WTC11 (cell line): ENCODE results near the gene HEYL. TPM values are rescaled to one million over a fixed set of nuclear protein-coding genes. Genes with fewer than 3 reads are reported as not detected.
A peak's percentile ranks its signal among the peaks of the same experiment; 100 is the strongest.
"Not testable (repeated sequence)": the region's sequence is repeated elsewhere in the genome, so short reads cannot be mapped to it uniquely, and the experiment has no call there.

Experiments
- ATAC-seq: fragments of 200-7000 bp; cut with Tn5 transposase; 2 replicates; pipeline ENCODE4 v1.10.0; 2021; ENCODE audit warnings: mild to moderate bottlenecking, moderate library complexity
- CTCF ChIA-PET: fragments of 300-600 bp; sonication (Branson Sonifier 250); formaldehyde crosslinking; loops from one replicate; lab custom pipeline; 2021; ENCODE audit warnings: antibody characterized with exemption; lab: Charles Lee
- POLR2A ChIA-PET: fragments of 350-600 bp; sonication (Branson Sonifier 250); formaldehyde crosslinking; loops from one replicate; lab custom pipeline; 2021; ENCODE audit warnings: antibody characterized with exemption; lab: Charles Lee
- DNase-seq: peaks from one replicate; pipeline ENCODE4 v3.0.0; 2021; ENCODE audit warnings: low spot score
- H3K27ac Mint-ChIP-seq: 2 replicates; pipeline ENCODE4 v1.8.0; 2021; ENCODE audit warnings: mixed read lengths
- H3K27me3 Mint-ChIP-seq: 2 replicates; pipeline ENCODE4 v1.8.0; 2021; ENCODE audit warnings: low read depth, mild to moderate bottlenecking, moderate library complexity, mixed read lengths
- H3K36me3 Mint-ChIP-seq: 2 replicates; pipeline ENCODE4 v1.8.0; 2021; ENCODE audit warnings: mixed read lengths
- H3K4me1 Mint-ChIP-seq: 2 replicates; pipeline ENCODE4 v1.8.0; 2022; ENCODE audit warnings: mixed read lengths
- H3K4me3 Mint-ChIP-seq: 2 replicates; pipeline ENCODE4 v1.8.0; 2021; ENCODE audit warnings: mild to moderate bottlenecking, moderate library complexity, mixed read lengths
- H3K9me3 Mint-ChIP-seq: 2 replicates; pipeline ENCODE4 v1.8.0; 2021; ENCODE audit warnings: mixed read lengths
- CBFB ChIP-seq: sonication (generic); formaldehyde crosslinking; IDR thresholded peaks from 2 replicates; pipeline ENCODE4 v1.8.1; 2022; ENCODE audit warnings: mild to moderate bottlenecking, low read depth, missing genetic modification reagents
- E2F4 ChIP-seq: sonication (generic); formaldehyde crosslinking; IDR thresholded peaks from 2 replicates; pipeline ENCODE4 v1.8.1; 2022; ENCODE audit warnings: low read depth, mild to moderate bottlenecking, moderate library complexity, missing genetic modification reagents, borderline replicate concordance
- HMGA2 ChIP-seq: fragments of 250-450 bp; sonication (Bioruptor Pico); IDR thresholded peaks from 2 replicates; pipeline ENCODE4 v1.4.0; 2021; ENCODE audit warnings: mild to moderate bottlenecking, moderate library complexity
- JUN ChIP-seq: sonication (generic); formaldehyde crosslinking; IDR thresholded peaks from 2 replicates; pipeline ENCODE4 v1.8.0; 2023; ENCODE audit warnings: mild to moderate bottlenecking, missing genetic modification reagents
- NFYB ChIP-seq: sonication (generic); formaldehyde crosslinking; conservative IDR thresholded peaks from 2 replicates; pipeline ENCODE4 v1.8.0; 2022; ENCODE audit warnings: low read depth, missing genetic modification reagents
- SOX15 ChIP-seq: fragments of 250-450 bp; sonication (Bioruptor Pico); IDR thresholded peaks from 2 replicates; pipeline ENCODE4 v1.9.0; 2021; ENCODE audit warnings: mild to moderate bottlenecking
- TEAD4 ChIP-seq: sonication (generic); formaldehyde crosslinking; IDR thresholded peaks from 2 replicates; pipeline ENCODE4 v1.8.0; 2022; ENCODE audit warnings: mild to moderate bottlenecking, missing genetic modification reagents
- USF1 ChIP-seq: sonication (generic); formaldehyde crosslinking; IDR thresholded peaks from 2 replicates; pipeline ENCODE4 v1.8.0; 2022; ENCODE audit warnings: mild to moderate bottlenecking, missing genetic modification reagents
- ZBTB21 ChIP-seq: sonication (generic); formaldehyde crosslinking; IDR thresholded peaks from 2 replicates; pipeline ENCODE4 v1.8.1; 2023; ENCODE audit warnings: mild to moderate bottlenecking, missing genetic modification reagents, borderline replicate concordance
- ZNF121 ChIP-seq: sonication (generic); formaldehyde crosslinking; IDR thresholded peaks from 2 replicates; pipeline ENCODE4 v1.8.0; 2023; ENCODE audit warnings: missing genetic modification reagents
- ZNF138 ChIP-seq: sonication (generic); formaldehyde crosslinking; conservative IDR thresholded peaks from 2 replicates; pipeline ENCODE4 v1.8.1; 2022; ENCODE audit warnings: mild to moderate bottlenecking, moderate library complexity, missing genetic modification reagents
- ZNF281 ChIP-seq: sonication (generic); formaldehyde crosslinking; IDR thresholded peaks from 2 replicates; pipeline ENCODE4 v1.8.0; 2023; ENCODE audit warnings: mild to moderate bottlenecking, missing genetic modification reagents
- total RNA-seq: library from RNA; stranded (reverse); gene quantifications from 3 replicates; pipeline ENCODE4 v1.2.3, GENCODE V29; 2021
- TF ChIP-seq, protein P1 (sequence below): fragments of 250-450 bp; sonication (Bioruptor Pico); IDR thresholded peaks from 2 replicates; pipeline ENCODE4 v2.1.2; 2022; ENCODE audit warnings: mild to moderate bottlenecking, moderate library complexity
- TF ChIP-seq, protein P2 (sequence below): fragments of 250-450 bp; sonication (Bioruptor Pico); IDR thresholded peaks from 2 replicates; pipeline ENCODE4 v1.8.0; 2021; ENCODE audit warnings: mild to moderate bottlenecking

HEYL gene
- total RNA-seq, 1 experiment from 2014 or later, result 2.3 TPM

DNA sequence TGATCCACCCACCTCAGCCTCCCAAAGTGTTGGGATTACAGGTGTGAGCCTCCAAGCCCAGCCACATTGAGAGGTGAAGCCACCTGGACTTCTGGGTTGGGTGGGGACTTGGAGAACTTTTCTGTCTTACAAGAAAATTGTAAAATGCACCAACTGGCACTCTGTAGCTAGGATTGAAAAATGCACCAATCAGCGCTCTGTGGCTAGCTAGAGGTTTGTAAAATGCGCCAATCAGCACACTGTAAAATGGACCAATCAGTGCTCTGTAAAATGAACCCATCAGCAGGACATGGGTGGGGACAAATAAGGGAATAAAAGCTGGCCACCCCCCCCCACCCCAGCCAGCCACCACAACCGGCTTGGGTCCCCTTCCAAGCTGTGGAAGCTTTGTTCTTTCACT is 35.8 kb downstream of the HEYL start:
- H3K4me1 Mint-ChIP-seq, ATAC-seq, H3K36me3 Mint-ChIP-seq, H3K4me3 Mint-ChIP-seq, DNase-seq: not testable (repeated sequence)
- CTCF ChIA-PET, result interaction anchor here (0.9 to 5.8 kb wide), 4 partner anchors 27 to 68 kb away, joined by 3 to 124 read pairs (median 78); partner anchors contain the start of genes NT5C1A and PABPC4
- H3K27me3 Mint-ChIP-seq, result peaks cover 52% of the 10 kb centered on the region
- 0 out of 2 replicates have a peak, but pooled peaks have one; percentile 23 for TF ChIP-seq NFYB (CRISPR knock-in tag)
- TF ChIP-seq, all 79 proteins: peak for 1; not testable (repeated sequence) for 78
- POLR2A ChIA-PET, H3K27ac Mint-ChIP-seq: not testable (repeated sequence)
- H3K9me3 Mint-ChIP-seq, result peaks cover 12% of the 10 kb centered on the region

GRCh38 chr1:39601667-39602255 is 37.7 kb downstream of the HEYL start:
- POLR2A ChIA-PET, DNase-seq, H3K4me3 Mint-ChIP-seq, H3K27ac Mint-ChIP-seq, H3K36me3 Mint-ChIP-seq, H3K4me1 Mint-ChIP-seq, ATAC-seq: not testable (repeated sequence)
- H3K27me3 Mint-ChIP-seq, result peaks cover 50% of the 10 kb centered on the region
- CTCF ChIA-PET, result interaction anchor here (0.8 to 1.9 kb wide), 3 partner anchors 8 to 161 kb away, joined by 3 to 7 read pairs (median 6); no protein-coding TSS in a partner anchor
- H3K9me3 Mint-ChIP-seq, result peaks cover 12% of the 10 kb centered on the region

DNA sequence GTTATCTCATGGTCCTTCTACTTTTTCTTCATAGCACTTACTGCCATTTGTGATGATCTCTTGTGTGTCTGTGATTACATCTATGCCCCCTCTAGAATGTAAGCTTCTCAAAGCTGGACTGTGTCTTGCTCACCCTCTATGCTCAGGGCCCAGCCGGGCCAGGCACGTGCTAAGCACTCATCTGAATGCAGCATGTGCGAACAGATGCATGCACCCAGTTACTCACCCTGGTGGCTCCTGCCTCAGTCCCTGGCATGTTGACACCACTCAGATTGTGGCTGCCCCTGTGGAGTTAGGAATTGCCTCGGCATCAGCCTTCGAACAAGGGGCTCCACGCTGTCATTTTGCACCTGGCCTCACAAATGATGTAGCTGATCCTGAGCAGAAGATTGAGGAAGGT is 43.3 kb downstream of the HEYL start:
- H3K9me3 Mint-ChIP-seq, result peaks cover 5% of the 10 kb centered on the region
- peaks cover 66% of the 10 kb centered on the region for H3K27me3 Mint-ChIP-seq
- POLR2A ChIA-PET, result interaction anchor here (0.5 kb wide), 1 partner anchor 10 kb away, joined by 6 read pairs; no protein-coding TSS in a partner anchor
- H3K4me1 Mint-ChIP-seq, result no peaks in the 10 kb centered on the region
- H3K36me3 Mint-ChIP-seq, result no peaks in the 10 kb centered on the region
- TF ChIP-seq, protein P1, sequence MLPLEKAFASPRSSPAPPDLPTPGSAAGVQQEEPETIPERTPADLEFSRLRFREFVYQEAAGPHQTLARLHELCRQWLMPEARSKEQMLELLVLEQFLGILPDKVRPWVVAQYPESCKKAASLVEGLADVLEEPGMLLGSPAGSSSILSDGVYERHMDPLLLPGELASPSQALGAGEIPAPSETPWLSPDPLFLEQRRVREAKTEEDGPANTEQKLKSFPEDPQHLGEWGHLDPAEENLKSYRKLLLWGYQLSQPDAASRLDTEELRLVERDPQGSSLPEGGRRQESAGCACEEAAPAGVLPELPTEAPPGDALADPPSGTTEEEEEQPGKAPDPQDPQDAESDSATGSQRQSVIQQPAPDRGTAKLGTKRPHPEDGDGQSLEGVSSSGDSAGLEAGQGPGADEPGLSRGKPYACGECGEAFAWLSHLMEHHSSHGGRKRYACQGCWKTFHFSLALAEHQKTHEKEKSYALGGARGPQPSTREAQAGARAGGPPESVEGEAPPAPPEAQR, result no peak
- no peak overlapping the region for H3K4me3 Mint-ChIP-seq
- no peak for ATAC-seq
- no peak for DNase-seq
- CTCF ChIA-PET, result interaction anchor here (1.0 to 2.1 kb wide), 4 partner anchors 10 to 62 kb away, joined by 3 to 13 read pairs (median 9); no protein-coding TSS in a partner anchor
- no peak overlapping the region for H3K27ac Mint-ChIP-seq

DNA sequence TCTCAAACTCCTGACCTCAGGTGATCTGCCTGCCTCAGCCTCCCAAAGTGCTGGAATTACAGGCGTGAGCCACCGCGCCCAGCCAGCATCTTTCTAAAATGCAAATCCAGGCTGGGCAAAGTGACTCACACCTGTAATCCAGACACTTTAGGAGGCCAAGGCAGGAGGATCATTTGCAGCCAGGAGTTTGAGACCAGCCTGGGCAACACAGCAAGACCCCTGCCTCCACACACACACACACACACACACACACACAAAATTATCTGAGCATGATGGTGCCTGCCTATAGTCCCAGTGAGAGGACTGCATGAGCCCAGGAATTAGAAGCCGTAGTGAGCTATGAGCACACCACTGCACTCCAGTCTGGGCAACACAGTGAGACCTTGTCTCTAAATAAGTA is 46.1 kb downstream of the HEYL start:
- DNase-seq, result no peak
- no peaks in the 10 kb centered on the region for H3K36me3 Mint-ChIP-seq
- no peak overlapping the region for H3K4me3 Mint-ChIP-seq
- TF ChIP-seq ZNF281 (CRISPR knock-in tag), result no peak
- peak; percentile 51; the same call in 1 of the 2 replicates for TF ChIP-seq ZNF121 (CRISPR knock-in tag)
- TF ChIP-seq TEAD4 (CRISPR knock-in tag), result no peak
- TF ChIP-seq SOX15 (CRISPR knock-in tag), result no peak
- TF ChIP-seq HMGA2, result no peak
- TF ChIP-seq JUN (CRISPR knock-in tag), result no peak
- no peak for TF ChIP-seq E2F4 (CRISPR knock-in tag)
- TF ChIP-seq, all 79 proteins: peak for 1
- no peak for ATAC-seq
- Mint-ChIP-seq H3K4me1 (no peaks in the 10 kb centered on the region), H3K9me3 (no peaks in the 10 kb centered on the region), H3K27me3 (peaks cover 64% of the 10 kb centered on the region), H3K27ac (no peak overlapping the region)
- ChIA-PET CTCF (no interaction called here), POLR2A (no interaction called here)

GRCh38 chr1:39592069-39592468 is 47.4 kb downstream of the HEYL start:
- ATAC-seq (no peak), DNase-seq (no peak)
- ChIA-PET CTCF (interaction anchor here (0.6 to 1.2 kb wide), 3 partner anchors 14 to 147 kb away, joined by 3 to 5 read pairs (median 4); no protein-coding TSS in a partner anchor), POLR2A (no interaction called here)
- no peaks in the 10 kb centered on the region for H3K9me3 Mint-ChIP-seq
- no peaks in the 10 kb centered on the region for H3K36me3 Mint-ChIP-seq
- H3K27me3 Mint-ChIP-seq, result peaks cover 57% of the 10 kb centered on the region
- no peak overlapping the region for H3K4me3 Mint-ChIP-seq
- no peak overlapping the region for H3K27ac Mint-ChIP-seq
- no peaks in the 10 kb centered on the region for H3K4me1 Mint-ChIP-seq
- TF ChIP-seq USF1 (no peak), ZBTB21 (no peak), CBFB (CRISPR knock-in tag) (no peak), ZNF138 (CRISPR knock-in tag) (no peak)
- TF ChIP-seq, protein P2, sequence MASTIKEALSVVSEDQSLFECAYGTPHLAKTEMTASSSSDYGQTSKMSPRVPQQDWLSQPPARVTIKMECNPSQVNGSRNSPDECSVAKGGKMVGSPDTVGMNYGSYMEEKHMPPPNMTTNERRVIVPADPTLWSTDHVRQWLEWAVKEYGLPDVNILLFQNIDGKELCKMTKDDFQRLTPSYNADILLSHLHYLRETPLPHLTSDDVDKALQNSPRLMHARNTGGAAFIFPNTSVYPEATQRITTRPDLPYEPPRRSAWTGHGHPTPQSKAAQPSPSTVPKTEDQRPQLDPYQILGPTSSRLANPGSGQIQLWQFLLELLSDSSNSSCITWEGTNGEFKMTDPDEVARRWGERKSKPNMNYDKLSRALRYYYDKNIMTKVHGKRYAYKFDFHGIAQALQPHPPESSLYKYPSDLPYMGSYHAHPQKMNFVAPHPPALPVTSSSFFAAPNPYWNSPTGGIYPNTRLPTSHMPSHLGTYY, result no peak
